ENCODE data around the gene FAM184A.

DNA sequence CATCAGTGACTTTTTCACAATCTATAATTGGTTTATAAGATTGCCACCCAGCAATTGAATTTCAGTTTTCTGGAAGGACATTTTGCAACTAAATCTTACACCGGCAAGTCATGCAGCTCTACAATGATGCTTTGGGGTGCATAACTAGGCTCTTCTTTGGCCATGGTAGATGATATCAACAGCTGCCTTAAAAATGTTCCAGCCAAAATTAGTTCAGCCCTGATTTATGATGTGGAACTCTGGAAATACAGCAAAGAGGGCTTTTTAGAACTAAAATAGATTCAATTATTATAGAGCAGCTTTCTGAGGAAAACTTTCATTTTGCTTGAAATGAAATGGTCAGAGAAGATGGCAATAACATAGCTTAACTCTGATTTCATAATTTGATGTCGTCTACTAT, 125.1 kb downstream of the FAM184A start:
- TF ChIP-seq POLR2AphosphoS5 (IDR thresholded peaks at IDR 0.05) = no peak
- TF ChIP-seq, protein P1, sequence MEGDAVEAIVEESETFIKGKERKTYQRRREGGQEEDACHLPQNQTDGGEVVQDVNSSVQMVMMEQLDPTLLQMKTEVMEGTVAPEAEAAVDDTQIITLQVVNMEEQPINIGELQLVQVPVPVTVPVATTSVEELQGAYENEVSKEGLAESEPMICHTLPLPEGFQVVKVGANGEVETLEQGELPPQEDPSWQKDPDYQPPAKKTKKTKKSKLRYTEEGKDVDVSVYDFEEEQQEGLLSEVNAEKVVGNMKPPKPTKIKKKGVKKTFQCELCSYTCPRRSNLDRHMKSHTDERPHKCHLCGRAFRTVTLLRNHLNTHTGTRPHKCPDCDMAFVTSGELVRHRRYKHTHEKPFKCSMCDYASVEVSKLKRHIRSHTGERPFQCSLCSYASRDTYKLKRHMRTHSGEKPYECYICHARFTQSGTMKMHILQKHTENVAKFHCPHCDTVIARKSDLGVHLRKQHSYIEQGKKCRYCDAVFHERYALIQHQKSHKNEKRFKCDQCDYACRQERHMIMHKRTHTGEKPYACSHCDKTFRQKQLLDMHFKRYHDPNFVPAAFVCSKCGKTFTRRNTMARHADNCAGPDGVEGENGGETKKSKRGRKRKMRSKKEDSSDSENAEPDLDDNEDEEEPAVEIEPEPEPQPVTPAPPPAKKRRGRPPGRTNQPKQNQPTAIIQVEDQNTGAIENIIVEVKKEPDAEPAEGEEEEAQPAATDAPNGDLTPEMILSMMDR (IDR thresholded peaks at IDR 0.05) = no peak
- TF ChIP-seq POLR2A (IDR thresholded peaks at IDR 0.05) = no peak

All from breast epithelium (tissue), 3 donors.